Measurements from ENCODE around the gene PAQR3. TPM values are rescaled to one million over a fixed set of nuclear protein-coding genes. Genes with fewer than 3 reads are reported as not detected.

The PAQR3 gene
- 47.6 TPM for polyA plus RNA-seq (2012; ENCODE audit: insufficient read depth, insufficient read length)

GRCh38 chr4:78938868-78939666 is at the start of gene PAQR3:
Gene PAQR3 (minus strand): TSS chr4:78939438. CDS start chr4:78939224, 214 bp downstream.
- peak within 1 kb of the TSS; percentile 87 for H3K4me3 ChIP-seq (ENCODE audit: low read length)
- DNase-seq (ENCODE audit: low read depth, low spot score), result peak; percentile 58

GRCh38 chr4:78987683-78988082 is 48.4 kb upstream of the PAQR3 start:
- no peak for DNase-seq (ENCODE audit: low read depth, low spot score)
- no peak overlapping the region for H3K4me3 ChIP-seq (ENCODE audit: low read length)

- DNase-seq (ENCODE audit: low read depth, low spot score), result no peak
- H3K4me3 ChIP-seq (ENCODE audit: low read length), result no peak overlapping the region
Measured at GRCh38 chr4:78984593-78984992, 45.4 kb upstream of the PAQR3 start.

- no peak for DNase-seq (ENCODE audit: low read depth, low spot score)
- H3K4me3 ChIP-seq (ENCODE audit: low read length), result no peak overlapping the region
Measured at GRCh38 chr4:78975865-78976264, 36.6 kb upstream of the PAQR3 start.

- DNase-seq (ENCODE audit: low read depth, low spot score), result no peak
- no peak overlapping the region for H3K4me3 ChIP-seq (ENCODE audit: low read length)
Measured at GRCh38 chr4:78971776-78972175, 32.5 kb upstream of the PAQR3 start.

GRCh38 chr4:78971326-78971725 is 32.1 kb upstream of the PAQR3 start:
- H3K4me3 ChIP-seq (ENCODE audit: low read length), result no peak overlapping the region
- DNase-seq (ENCODE audit: low read depth, low spot score), result no peak

GRCh38 chr4:78962597-78963115 is 23.4 kb upstream of the PAQR3 start:
- no peak for DNase-seq (ENCODE audit: low read depth, low spot score)
- H3K4me3 ChIP-seq (ENCODE audit: low read length), result no peak overlapping the region

- DNase-seq (ENCODE audit: low read depth, low spot score), result no peak
- H3K4me3 ChIP-seq (ENCODE audit: low read length), result no peak overlapping the region
Measured at GRCh38 chr4:78960926-78961325, 21.7 kb upstream of the PAQR3 start.

- H3K4me3 ChIP-seq (ENCODE audit: low read length), result no peak overlapping the region
- DNase-seq (ENCODE audit: low read depth, low spot score), result no peak
Measured at GRCh38 chr4:78956975-78957374, 17.7 kb upstream of the PAQR3 start.

- DNase-seq (ENCODE audit: low read depth, low spot score), result peak; percentile 30
- H3K4me3 ChIP-seq (ENCODE audit: low read length), result no peak overlapping the region
Measured at GRCh38 chr4:78953769-78954666, 14.8 kb upstream of the PAQR3 start.

- no peak for DNase-seq (ENCODE audit: low read depth, low spot score)
- H3K4me3 ChIP-seq (ENCODE audit: low read length), result no peak overlapping the region
Measured at GRCh38 chr4:78953231-78953630, 14.0 kb upstream of the PAQR3 start.

- peak; percentile 32 for DNase-seq (ENCODE audit: low read depth, low spot score)
- no peak overlapping the region for H3K4me3 ChIP-seq (ENCODE audit: low read length)
Measured at GRCh38 chr4:78951862-78952472, 12.7 kb upstream of the PAQR3 start.

- no peak overlapping the region for H3K4me3 ChIP-seq (ENCODE audit: low read length)
- no peak for DNase-seq (ENCODE audit: low read depth, low spot score)
Measured at GRCh38 chr4:78949735-78950134, 10.5 kb upstream of the PAQR3 start.

GRCh38 chr4:78945651-78946179 is 6.5 kb upstream of the PAQR3 start:
- no peak for DNase-seq (ENCODE audit: low read depth, low spot score)
- H3K4me3 ChIP-seq (ENCODE audit: low read length), result no peak overlapping the region

- no peak overlapping the region for H3K4me3 ChIP-seq (ENCODE audit: low read length)
- no peak for DNase-seq (ENCODE audit: low read depth, low spot score)
Measured at GRCh38 chr4:78944381-78944780, 5.1 kb upstream of the PAQR3 start.

GRCh38 chr4:78940752-78941151 is 1.5 kb upstream of the PAQR3 start:
- DNase-seq (ENCODE audit: low read depth, low spot score), result no peak
- no peak overlapping the region for H3K4me3 ChIP-seq (ENCODE audit: low read length)

GRCh38 chr4:78939667-78940008 is 400 bp upstream of the PAQR3 start:
- no peak for DNase-seq (ENCODE audit: low read depth, low spot score)
- H3K4me3 ChIP-seq (ENCODE audit: low read length), result peak overlapping the region; percentile 58

GRCh38 chr4:78938474-78938867 is 767 bp downstream of the PAQR3 start:
- peak overlapping the region; percentile 87 for H3K4me3 ChIP-seq (ENCODE audit: low read length)
- DNase-seq (ENCODE audit: low read depth, low spot score), result no peak

- peak overlapping the region; percentile 87; the same call in 1 of the 2 replicates for H3K4me3 ChIP-seq (ENCODE audit: low read length)
- no peak for DNase-seq (ENCODE audit: low read depth, low spot score)
Measured at GRCh38 chr4:78937837-78938236, 1.4 kb downstream of the PAQR3 start.
